NCI-H2029 treated with DMSO at 0.1 percent for 48 hours (cell line): ENCODE results near the gene SLC2A10.
A peak's percentile ranks its signal among the peaks of the same experiment; 100 is the strongest.
"Not testable (repeated sequence)": the region's sequence is repeated elsewhere in the genome, so short reads cannot be mapped to it uniquely, and the experiment has no call there.

Source experiments
- DNase-seq: peaks from one replicate; lab custom pipeline; 2025; lab: John Stamatoyannopoulos, UW

SLC2A10 gene

DNA sequence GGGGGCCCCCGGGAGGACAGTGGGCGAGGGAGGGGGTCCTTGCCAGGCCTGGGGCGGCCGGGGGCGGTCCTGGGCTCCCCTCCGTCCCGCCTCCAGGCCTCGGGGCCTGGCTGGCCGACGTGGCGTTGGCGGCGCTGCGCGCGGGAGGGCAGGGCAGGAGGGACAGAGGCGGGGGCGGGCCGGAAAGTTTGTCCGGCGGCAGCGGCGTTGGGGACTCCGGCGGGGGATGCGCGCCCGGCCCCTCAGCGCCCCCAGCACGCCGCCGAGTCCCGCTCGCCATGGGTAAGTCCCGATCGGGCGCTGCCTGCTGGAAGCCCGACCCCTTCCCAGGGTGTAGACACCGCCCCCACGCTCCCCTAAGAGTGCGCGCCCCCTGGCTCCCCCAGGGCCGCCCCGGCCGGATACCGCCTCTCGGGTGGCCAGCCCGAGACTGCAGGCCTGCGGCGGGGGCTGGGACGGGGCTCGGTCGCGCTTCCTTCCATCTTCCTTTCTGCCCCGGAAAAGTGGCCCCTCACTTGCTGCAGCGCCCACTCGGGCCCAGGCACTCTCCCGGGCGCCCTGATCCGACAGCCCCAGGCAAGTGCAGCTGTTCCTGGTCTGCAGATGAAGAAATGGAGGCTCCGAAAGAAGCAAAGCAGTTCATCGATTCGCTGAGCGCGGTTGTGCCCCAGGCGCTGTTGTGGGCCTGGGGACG is at the start of gene SLC2A10:
Gene SLC2A10, plus strand, starts transcription at position 191 of the 694 bp plus-strand sequence. Its CDS starts 88 bp downstream, at position 279.
- no peak for DNase-seq

- no peak for DNase-seq
Measured at GRCh38 chr20:46660487-46660886, 49.0 kb upstream of the SLC2A10 start.

GRCh38 chr20:46661659-46662058 is 47.8 kb upstream of the SLC2A10 start:
- no peak for DNase-seq

GRCh38 chr20:46663531-46663930 is 45.9 kb upstream of the SLC2A10 start:
- no peak for DNase-seq

- no peak for DNase-seq
Measured at GRCh38 chr20:46665602-46666001, 43.8 kb upstream of the SLC2A10 start.

GRCh38 chr20:46666306-46666705 is 43.1 kb upstream of the SLC2A10 start:
- DNase-seq = no peak

GRCh38 chr20:46666818-46667515 is 42.5 kb upstream of the SLC2A10 start:
- DNase-seq = no peak

DNA sequence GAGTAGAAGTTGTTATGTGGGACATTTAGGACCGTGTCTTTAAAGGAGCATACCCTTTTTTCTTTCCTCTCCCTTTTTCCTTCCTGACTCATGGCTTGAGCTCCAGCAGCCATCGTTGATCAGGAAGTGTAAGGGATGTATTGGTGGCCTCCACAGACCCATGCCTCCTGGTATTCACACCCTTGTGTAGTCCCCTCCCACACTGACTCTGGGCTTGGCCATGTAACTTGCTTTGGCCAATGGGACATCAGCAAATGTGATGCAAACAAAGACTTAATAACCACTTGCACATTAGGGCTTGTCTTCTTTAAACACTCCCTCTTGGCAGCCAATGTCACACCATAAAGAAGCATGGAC is 39.2 kb upstream of the SLC2A10 start:
- DNase-seq = no peak

DNA sequence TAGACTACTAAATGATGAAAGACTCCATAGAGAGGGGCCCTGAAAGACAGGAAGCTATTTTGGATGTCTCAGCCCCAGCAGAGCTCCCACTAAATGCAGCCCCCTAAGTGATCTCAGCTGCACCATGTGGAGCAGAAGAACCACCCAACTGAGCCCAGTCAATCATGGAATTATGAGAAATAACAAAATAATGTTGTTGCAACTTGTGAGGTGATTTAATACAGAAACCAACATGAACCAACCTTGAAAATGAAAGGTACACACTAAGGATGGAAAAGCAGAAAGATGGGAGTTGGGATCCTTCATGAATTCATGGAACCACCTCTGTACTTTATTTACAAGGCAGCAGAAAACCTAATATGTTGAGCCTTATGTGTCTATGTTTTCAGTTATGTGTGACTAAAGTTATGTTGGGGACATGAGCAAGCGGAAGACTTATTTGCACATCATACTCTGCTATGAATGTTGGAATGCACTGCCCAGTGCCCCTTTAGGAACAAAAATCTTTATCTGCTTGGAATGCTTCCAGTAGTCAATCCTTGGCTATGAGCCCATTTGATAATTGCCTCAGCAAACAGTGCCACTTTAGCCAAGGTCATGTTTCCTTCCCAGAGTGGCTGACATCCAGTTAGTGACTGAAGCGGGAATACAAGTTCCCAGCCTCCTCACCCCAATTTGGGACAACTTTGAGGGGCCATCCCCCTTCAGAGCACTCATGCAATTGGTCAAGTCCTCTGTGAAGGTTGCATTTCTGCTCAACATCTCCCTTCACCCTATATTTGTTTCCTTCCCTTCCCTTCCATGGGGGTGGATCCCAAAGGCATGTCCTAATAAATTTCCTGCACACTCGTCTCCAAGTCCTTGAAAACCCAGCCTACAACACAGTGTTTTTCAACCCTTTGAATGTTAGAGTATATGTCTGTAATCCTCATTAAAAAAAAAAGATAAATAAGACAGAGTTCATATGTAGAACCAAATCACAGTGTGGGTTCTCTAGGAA is 38.6 kb upstream of the SLC2A10 start:
- DNase-seq = peak; percentile 70

DNA sequence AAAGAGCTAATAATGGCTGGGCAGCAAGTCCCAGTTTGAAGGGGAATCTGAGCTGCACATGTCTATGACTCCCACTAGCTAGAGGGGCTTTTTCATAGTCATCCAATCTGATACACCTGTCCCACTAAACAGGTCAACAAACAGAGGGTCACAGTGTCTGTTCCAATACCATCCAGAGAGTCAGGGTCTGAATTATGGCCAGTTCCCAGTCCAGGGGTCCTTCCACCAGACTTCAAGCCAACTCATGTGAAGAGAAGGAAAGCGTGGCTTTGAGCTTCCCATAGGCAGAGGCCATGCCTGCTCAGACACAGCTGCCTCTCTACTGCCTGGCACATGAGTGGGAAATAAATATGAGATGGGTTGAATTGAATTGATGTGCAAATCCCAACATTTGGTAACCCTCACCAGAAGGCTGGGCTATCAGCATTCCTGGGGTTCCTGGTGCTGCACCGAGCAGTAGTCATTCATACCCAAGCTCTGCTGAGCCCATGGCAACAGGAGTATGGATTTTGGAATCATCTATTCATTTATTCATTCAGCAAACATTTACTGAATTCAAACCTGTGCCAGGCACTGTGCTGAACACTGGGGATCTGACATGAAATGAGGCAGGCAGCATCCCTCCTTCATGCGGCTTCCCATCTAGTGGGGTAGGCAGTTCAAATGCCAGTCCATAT is 37.4 kb upstream of the SLC2A10 start:
- no peak for DNase-seq

DNA sequence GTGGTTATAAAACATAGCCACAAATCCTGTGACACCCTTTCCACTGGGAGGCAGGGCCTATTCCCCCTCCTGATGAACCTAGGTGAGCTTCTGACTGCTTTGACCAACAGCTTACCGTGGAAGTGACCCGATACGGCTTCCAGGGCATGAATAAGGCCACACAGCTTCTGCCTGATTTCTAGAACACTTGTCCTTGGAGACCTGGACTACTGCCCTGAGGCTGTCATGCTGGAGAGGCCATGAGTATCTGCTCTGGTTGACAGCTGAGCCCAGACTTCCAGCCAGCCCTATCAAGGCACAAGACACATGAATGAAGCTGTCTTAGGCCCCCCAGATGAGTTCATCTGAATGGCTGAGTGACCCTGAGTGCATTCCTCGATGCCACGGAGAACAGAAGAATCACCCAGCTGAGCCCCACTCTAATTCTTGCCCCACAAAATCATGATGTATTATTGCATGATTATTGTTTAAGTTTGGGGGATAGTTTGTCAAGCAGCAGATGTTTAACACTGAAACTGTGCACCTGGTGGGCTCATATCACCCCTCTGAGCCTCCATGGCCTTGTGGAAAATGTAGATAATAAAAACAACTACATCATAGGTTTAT is 36.8 kb upstream of the SLC2A10 start:
- DNase-seq = no peak

DNA sequence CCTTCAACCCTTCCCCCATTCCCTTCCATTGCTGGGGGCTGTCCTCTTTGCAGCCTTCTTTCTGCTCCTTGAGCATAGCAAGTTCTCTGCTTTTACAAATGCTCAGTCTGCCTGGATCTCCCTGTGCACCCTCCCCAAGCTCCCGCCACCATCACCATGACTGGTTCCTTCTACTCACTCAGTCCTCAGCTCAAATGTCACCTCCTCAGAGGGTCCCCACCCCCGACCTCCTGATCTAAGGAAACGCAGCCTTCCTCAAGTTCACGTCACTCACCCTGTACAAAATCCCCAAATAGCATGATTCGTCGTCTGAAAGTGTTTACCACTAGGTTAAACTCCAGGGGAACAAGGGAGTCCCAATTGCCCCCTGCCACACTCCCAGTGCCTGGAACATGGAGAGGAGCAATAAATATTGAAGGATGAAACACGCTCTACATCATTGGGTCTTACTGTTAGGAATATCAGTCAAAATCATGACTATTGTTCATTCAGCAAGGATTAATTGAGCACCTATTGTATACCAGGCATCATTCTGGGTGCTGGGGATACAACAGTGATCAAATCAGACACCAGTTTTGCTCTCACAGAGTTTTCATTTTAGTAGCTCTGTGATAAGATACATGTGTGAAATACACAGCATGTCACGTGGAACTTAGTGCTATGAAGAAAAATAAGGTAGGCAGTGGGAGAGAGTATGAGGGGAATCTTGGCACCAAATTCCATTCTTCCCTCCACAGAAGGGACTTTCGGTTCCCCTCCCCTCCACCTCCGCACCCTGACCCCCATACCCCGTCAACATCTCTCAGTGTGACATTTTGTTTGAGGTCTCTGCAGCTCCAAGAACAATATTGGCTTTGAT is 35.8 kb upstream of the SLC2A10 start:
- DNase-seq = no peak

- no peak for DNase-seq
Measured at GRCh38 chr20:46674253-46675083, 35.0 kb upstream of the SLC2A10 start.

DNA sequence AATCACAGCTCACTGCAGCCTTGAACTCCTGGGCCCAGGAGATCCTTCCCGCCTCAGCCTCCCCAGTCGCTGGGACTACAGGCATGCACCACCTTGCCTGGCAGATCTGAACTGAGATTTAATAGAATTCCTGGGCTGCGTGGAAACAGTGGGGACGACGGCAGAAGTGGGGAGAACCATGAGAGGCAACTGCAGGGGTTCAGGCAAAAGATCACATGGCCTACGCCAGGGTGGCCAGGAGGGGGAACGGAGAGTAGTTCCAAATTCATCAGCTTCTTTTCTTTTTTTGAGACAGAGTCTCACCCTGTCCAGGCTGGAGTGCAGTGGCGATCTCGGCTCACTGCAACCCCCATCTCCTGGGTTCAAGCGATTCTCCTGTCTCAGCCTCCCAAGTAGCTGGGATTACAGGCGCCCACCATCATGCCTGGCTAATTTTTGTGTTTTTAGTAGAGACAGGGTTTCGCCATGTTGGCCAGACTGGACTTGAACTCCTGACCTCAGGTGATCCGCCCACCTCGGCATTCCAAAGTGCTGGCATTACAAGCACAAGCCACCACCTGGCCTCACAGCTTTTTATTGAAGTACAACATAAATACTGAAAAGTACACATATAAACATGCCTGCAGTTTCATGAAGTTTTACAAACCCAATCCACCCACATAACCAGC is 32.7 kb upstream of the SLC2A10 start:
- DNase-seq = not testable (repeated sequence)

- no peak for DNase-seq
Measured at GRCh38 chr20:46677608-46678007, 31.8 kb upstream of the SLC2A10 start.

- no peak for DNase-seq
Measured at GRCh38 chr20:46678516-46678915, 30.9 kb upstream of the SLC2A10 start.

GRCh38 chr20:46680684-46681031 is 28.8 kb upstream of the SLC2A10 start:
- DNase-seq = no peak

DNA sequence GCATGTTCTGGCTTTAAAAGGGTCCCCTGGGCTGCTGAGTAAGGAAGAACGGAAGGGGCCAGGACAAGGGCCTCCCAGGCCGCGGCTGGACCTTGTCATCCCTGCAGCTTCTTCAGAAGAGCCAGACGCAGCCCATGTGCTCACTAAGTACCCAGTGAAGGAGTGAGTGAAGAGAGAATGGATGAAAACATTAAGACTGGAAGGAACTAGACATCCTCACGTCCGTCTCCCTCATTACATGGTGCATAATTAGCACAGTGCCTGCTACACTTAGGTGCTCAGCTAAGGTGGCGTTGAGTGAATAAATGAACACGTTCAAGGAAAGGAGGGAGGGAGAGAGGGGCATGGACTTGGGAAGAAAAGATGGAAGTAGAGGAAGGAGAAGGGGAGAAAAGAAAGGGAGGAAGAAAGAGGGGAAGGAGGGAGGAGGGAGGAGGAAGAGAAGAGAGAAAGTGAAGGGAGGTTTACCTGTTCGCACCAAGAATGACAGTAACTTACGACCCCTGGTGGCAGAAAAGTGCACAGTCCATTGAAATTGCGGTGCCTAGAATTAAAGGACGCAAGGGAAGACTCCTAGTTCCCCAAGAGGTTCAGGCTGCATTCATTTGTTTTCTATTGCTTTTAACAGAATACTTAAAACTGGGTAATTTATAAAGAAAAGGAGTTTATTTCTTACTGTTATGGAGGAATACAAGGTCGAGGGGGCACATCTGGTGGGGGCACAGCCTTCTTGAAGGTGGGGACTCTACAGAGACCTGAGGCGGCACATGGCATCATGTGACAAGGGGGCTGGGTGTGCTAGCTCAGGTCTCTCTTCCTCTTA is 28.2 kb upstream of the SLC2A10 start:
- peak; percentile 66 for DNase-seq
